Fibroblast of the aortic adventitia (primary cell): ENCODE results near the gene LNPEP. TPM values are rescaled to one million over a fixed set of nuclear protein-coding genes. Genes with fewer than 3 reads are reported as not detected.

Source experiments
- DNase-seq: peaks from one replicate; pipeline ENCODE4 v3.0.0-alpha.2; 2010; ENCODE audit warnings: low read depth
- H3K4me3 ChIP-seq: 2 replicates; pipeline ENCODE4 v1.5.1; 2011; ENCODE audit warnings: low read depth, mild to moderate bottlenecking, control low read depth, low read length, moderate library complexity
- total RNA-seq: library from RNA; depleted of rRNA; stranded (reverse); fragments of >200 nt; gene quantifications from 2 replicates; pipeline ENCODE4 v1.2.3, GENCODE V29; 2012; ENCODE audit warnings: low replicate concordance
- TF ChIP-seq, protein P1 (sequence below): IDR thresholded peaks from 2 replicates; pipeline ENCODE4 v1.5.1; 2011; ENCODE audit warnings: mild to moderate bottlenecking, low read length, control low read depth, inconsistent platforms; ENCODE audit not compliant: insufficient read depth

LNPEP gene
- total RNA-seq, 1 donor, result 46.3 TPM

DNA sequence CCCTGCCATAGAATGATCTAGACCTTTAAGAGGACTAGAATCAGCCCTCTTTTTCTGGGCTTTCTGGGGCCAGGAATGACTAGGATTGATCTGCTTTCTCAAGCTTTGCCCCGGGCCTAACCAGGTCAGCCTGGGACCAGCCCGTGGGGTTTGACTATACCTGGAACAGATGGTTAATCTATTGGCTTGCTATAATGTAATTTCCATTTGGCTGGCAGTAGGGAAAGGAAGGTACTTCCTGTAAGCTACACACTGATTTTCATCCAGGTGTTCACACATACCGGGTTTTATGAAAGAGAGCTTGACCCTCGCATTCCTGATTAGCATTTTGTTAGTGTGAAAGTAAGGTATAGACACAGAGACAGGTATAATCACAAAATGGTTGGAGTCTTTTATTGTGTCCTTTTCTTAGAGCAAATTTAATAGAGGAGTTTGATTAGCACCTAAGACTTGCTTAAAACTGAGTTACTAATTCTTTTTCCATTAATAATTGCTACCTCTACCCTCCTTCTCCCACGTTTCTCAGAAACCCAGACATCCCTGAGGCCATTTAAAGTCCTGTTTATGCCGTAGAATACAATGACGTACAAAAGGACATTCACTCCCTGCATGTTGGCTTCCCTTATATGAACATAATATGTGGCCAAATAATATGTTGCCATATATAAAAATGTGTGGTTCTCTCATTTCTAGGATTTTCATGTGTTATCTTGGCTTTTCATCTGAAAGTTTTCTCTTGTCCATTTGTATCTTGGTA lies 17.3 kb downstream of the LNPEP start:
- DNase-seq, result no peak
- no peak overlapping the region for H3K4me3 ChIP-seq
- TF ChIP-seq, protein P1, sequence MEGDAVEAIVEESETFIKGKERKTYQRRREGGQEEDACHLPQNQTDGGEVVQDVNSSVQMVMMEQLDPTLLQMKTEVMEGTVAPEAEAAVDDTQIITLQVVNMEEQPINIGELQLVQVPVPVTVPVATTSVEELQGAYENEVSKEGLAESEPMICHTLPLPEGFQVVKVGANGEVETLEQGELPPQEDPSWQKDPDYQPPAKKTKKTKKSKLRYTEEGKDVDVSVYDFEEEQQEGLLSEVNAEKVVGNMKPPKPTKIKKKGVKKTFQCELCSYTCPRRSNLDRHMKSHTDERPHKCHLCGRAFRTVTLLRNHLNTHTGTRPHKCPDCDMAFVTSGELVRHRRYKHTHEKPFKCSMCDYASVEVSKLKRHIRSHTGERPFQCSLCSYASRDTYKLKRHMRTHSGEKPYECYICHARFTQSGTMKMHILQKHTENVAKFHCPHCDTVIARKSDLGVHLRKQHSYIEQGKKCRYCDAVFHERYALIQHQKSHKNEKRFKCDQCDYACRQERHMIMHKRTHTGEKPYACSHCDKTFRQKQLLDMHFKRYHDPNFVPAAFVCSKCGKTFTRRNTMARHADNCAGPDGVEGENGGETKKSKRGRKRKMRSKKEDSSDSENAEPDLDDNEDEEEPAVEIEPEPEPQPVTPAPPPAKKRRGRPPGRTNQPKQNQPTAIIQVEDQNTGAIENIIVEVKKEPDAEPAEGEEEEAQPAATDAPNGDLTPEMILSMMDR, result no peak

DNA sequence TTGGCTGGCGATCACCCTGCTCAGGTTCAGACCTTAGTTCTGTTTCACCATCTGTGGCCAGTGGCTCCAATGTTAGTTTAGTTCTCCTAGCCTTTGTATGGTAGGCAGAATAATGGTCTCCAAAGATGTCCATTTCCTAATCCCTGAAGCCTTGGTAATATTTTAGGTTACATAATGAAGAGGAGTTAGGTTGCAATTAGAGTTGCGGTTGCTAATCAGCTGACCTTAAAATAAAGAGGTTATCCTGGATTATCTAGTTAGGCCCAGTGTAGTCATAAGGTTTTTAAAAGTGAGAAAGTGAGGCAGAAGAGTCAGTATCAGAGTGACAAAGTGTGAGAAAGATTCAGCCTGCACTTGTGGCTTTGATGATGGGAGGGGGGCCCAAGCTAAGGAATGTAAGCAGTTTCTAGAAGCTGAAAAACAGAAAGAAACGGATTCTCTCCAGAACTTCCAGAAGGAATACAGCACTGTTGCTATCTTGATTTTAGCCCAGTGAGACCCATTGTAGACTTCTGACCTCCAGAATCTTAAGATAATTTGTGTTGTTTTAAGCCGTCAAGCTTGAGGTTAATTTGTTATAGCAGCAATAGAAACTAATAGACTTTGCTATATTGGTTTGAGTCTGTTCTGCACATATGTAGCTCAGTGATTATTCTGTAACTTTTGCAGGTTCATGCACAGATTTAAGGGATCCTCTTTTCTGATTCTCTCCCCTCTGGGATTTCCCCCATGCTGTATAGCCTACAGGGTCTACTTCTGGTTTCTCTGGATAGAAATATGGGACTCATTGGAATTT lies 21.6 kb downstream of the LNPEP start:
- DNase-seq, result no peak
- no peak overlapping the region for H3K4me3 ChIP-seq
- TF ChIP-seq, protein P1, result no peak

DNA sequence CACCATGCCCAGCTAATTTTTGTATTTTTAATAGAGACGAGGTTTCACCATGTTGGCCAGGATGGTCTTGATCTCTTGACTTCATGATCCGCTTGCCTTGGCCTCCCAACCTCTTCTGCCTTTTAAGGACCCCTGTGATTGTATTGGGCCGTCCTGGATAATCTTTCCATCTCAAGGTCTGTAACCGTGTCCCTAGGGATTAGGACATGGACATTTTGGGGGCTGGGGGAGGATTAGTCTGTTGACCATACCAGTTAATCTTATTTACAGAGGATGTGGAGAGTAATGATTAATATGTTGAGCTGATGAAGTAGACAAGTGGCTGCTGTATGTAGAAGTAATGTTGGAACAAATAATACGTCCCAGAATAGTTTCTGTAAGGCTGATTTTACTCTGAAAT lies 23.1 kb downstream of the LNPEP start:
- H3K4me3 ChIP-seq, result no peak overlapping the region
- no peak for DNase-seq
- TF ChIP-seq, protein P1, result no peak

DNA sequence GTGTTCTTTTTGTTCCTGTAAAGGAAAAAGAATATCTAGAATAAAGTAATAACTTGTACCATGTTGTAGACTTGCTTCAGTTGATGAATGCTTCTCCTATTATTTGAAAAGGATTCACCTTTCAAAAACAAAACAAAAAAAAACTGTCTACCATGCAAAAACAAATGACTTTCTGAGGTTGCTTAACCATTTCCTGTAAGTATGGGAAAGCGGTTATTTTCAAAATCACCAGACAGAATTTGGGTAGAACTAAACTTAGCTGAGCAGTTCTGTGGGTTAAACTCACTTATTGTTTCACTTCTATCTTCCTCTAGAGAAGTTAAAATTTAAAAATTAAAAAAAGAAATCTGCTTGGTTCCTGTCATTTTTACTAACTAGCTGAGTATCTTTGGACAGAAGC lies 25.2 kb downstream of the LNPEP start:
- no peak for DNase-seq
- no peak overlapping the region for H3K4me3 ChIP-seq
- TF ChIP-seq, protein P1, result no peak

DNA sequence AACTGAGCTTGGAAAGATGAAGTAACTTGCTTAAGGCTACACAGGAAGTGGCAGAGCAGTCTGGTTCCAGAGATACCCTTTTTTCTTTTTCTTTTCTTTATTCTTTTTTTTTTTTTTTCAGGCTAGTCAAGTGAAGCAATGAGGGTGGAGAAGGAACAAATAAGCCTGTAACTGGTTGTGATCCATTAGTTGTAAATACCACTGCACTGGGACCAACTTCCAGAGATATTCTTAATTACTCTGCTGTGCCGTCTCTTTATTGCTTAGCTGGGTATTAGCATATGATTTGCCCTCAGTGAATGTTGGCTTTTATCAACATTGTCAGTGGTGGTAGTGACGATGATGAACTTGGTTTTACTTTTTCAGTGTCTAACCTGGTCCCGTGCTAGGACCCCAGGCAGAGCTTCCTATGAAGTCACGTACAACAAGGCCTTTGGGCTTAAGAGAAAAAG lies 26.7 kb downstream of the LNPEP start:
- DNase-seq, result no peak
- TF ChIP-seq, protein P1, result no peak
- H3K4me3 ChIP-seq, result no peak overlapping the region

DNA sequence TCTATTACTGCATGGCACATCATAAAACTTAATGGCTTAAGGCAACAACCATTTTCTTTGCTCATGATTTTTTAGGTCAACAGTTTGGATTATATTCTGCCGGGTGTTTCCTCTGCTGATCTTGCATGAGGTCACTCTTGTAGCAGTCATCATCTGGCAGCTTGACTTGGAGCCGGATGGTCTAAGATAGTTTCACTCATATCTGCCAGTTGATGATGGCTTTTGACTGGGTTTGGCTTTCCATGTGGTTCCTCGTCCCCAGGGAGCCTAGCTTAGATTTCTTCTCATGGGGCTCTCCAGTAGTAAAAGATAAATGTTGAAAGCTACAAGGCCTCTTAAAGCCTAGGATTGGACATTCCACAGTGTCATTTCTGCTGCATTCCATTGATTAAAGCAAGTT lies 27.4 kb downstream of the LNPEP start:
- peak; percentile 80 for DNase-seq
- TF ChIP-seq, protein P1, result no peak
- H3K4me3 ChIP-seq, result no peak overlapping the region
